ENCODE measurements around the gene EPB41L2.
"Not testable (repeated sequence)": the region's sequence is repeated elsewhere in the genome, so short reads cannot be mapped to it uniquely, and the experiment has no call there.

Gene EPB41L2

GRCh38 chr6:131002661-131002980 is 60.4 kb downstream of the EPB41L2 start:
- DNase-seq, result no peak

GRCh38 chr6:131001945-131002660 is 60.9 kb downstream of the EPB41L2 start:
- peak; percentile 56 for DNase-seq

- DNase-seq, result no peak
These were observed 61.8 kb downstream of the EPB41L2 start for GRCh38 chr6:131001111-131001736.

- DNase-seq, result no peak
These were observed 62.5 kb downstream of the EPB41L2 start for GRCh38 chr6:131000544-131000943.

- DNase-seq, result peak; percentile 70
These were observed 65.8 kb downstream of the EPB41L2 start for GRCh38 chr6:130997061-130997753.

GRCh38 chr6:130996635-130997034 is 66.4 kb downstream of the EPB41L2 start:
- no peak for DNase-seq

GRCh38 chr6:130995783-130996447 is 67.1 kb downstream of the EPB41L2 start:
- DNase-seq, result no peak

- DNase-seq, result no peak
These were observed 68.5 kb downstream of the EPB41L2 start for GRCh38 chr6:130994319-130995097.

GRCh38 chr6:130993292-130993765 is 69.7 kb downstream of the EPB41L2 start:
- DNase-seq, result no peak

GRCh38 chr6:130991422-130992137 is 71.5 kb downstream of the EPB41L2 start:
- DNase-seq, result no peak

GRCh38 chr6:130987539-130987938 is 75.5 kb downstream of the EPB41L2 start:
- not testable (repeated sequence) for DNase-seq

- DNase-seq, result no peak
These were observed 77.9 kb downstream of the EPB41L2 start for GRCh38 chr6:130985115-130985514.

- DNase-seq, result no peak
These were observed 80.0 kb downstream of the EPB41L2 start for GRCh38 chr6:130982941-130983456.

- DNase-seq, result no peak
These were observed 80.9 kb downstream of the EPB41L2 start for GRCh38 chr6:130982135-130982534.

GRCh38 chr6:130981409-130981808 is 81.6 kb downstream of the EPB41L2 start:
- peak; percentile 74 for DNase-seq

GRCh38 chr6:130980310-130981032 is 82.6 kb downstream of the EPB41L2 start:
- no peak for DNase-seq

GRCh38 chr6:130978660-130979396 is 84.2 kb downstream of the EPB41L2 start:
- no peak for DNase-seq

- DNase-seq, result no peak
These were observed 84.9 kb downstream of the EPB41L2 start for GRCh38 chr6:130978180-130978579.

- peak; percentile 36 for DNase-seq
These were observed 87.7 kb downstream of the EPB41L2 start for GRCh38 chr6:130975325-130975724.

All from fibroblast of skin of abdomen (primary cell).